GM12891 (cell line): Measurements from ENCODE around the gene ATP1A2.

Source experiments
- DNase-seq: peaks from one replicate; pipeline ENCODE4 v3.0.0; 2011; ENCODE audit warnings: low spot score; ENCODE audit not compliant: insufficient read length
- FAIRE-seq: peaks from 2 replicates; lab custom pipeline; 2011; peaks lifted over from hg19 to GRCh38; lab: Jason Lieb, UNC
- PAX5 ChIP-seq: IDR thresholded peaks from 2 replicates; pipeline ENCODE4 v1.6.1; 2011; ENCODE audit warnings: low read length, moderate library complexity, mild to moderate bottlenecking; ENCODE audit not compliant: insufficient read depth, severe bottlenecking
- POLR2A ChIP-seq: IDR thresholded peaks from 2 replicates; pipeline ENCODE4 v1.6.1; 2011; ENCODE audit warnings: low read depth, low read length, control low read depth
- POLR2AphosphoS5 ChIP-seq: IDR thresholded peaks from 2 replicates; pipeline ENCODE4 v1.6.1; 2011; ENCODE audit warnings: low read depth, low read length, control low read depth
- POU2F2 ChIP-seq: IDR thresholded peaks from 2 replicates; pipeline ENCODE4 v1.6.1; 2011; ENCODE audit warnings: low read depth, mild to moderate bottlenecking, control low read depth, low read length, moderate library complexity
- SPI1 ChIP-seq: IDR thresholded peaks from 2 replicates; pipeline ENCODE4 v1.6.1; 2011; ENCODE audit warnings: low read depth, low read length, control low read depth
- TAF1 ChIP-seq: IDR thresholded peaks from 2 replicates; pipeline ENCODE4 v1.6.1; 2011; ENCODE audit warnings: low read depth, low read length, control low read depth

ATP1A2 gene

DNA sequence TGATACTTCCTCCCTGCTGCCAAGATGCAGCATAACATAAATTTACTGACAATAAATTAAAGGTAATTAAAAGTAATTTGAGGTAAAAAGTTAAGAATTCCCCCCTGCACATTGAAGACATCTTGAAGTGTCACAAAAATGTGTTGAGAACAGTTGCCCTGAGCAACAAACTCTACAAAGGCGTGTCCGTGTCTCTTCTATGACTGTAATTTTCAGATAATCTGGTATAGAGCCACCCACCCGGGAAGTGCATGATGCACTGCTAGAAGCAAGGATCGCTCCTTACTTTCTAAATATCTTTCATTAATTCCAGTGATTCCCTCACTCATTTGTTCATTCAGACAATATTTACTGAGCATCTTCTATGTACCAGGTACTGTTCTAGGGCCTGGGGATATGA, 63.8 kb downstream of the ATP1A2 start:
- DNase-seq, result no peak
- no peak for TF ChIP-seq POU2F2
- no peak for TF ChIP-seq SPI1
- TF ChIP-seq PAX5, result no peak
- no peak for TF ChIP-seq TAF1
- TF ChIP-seq POLR2AphosphoS5, result no peak
- no peak for TF ChIP-seq POLR2A
- FAIRE-seq, result no peak

DNA sequence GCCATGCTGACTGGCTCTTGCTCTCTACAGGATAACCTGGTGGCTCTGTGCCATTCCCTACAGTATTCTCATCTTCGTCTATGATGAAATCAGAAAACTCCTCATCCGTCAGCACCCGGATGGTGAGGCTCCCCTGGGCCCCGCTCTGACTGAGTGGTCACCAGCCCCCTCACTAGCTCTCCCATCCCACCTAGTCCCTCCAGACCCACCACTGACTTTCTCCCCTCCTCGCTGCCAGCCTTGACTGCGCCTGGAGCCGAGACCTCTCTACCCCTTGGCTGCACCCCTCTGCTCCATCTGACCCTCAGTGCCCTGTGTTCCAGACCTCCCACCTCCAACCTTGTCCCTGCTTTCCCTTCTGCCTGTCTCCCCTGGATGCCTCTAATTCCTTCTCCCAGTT, 70.7 kb downstream of the ATP1A2 start:
- no peak for FAIRE-seq
- no peak for DNase-seq
- TF ChIP-seq PAX5 (no peak), POU2F2 (no peak), TAF1 (no peak), POLR2AphosphoS5 (no peak), POLR2A (no peak)

DNA sequence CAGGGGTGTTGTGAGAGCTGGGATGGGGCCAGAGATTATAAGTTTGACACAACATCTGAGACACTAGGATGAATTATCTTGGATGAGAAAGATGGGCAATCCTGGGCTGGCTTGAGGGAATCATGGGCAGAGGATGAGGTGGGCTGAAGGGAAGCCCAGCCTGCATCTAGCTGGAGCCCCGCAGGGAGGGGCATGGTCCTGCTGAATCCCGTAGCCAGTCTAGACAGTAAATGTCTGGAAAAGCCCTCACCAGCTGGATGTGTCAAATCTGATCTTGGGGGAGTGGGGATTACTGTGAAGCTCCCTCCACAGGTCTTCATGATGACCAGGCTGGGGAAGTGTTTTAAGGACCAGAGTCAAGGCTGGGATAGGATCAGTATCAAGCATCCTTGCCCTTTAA, 71.2 kb downstream of the ATP1A2 start:
- no peak for TF ChIP-seq SPI1
- TF ChIP-seq POLR2A, result no peak
- FAIRE-seq (no peak), DNase-seq (no peak)

DNA sequence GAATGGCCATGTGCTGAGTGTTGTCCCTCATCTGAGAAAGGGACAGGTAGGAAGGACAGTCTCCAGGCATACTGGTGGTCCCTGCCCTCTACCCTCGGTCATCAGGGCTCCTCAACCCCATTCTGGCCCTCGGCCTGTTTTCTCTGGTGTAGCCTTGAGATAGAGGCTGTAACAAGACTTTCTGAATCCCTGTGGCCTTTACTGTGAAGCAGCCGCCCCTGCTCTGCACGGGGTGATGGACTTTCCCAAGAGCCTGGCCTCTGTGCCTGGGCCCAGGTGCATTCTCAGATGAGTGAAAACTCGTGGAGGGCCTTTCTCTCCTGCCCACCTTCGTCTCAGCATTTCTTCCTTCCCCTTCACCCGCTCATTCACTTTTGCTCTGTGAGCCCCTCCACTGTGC, 71.8 kb downstream of the ATP1A2 start:
- no peak for FAIRE-seq
- no peak for TF ChIP-seq POLR2A
- no peak for TF ChIP-seq SPI1
- TF ChIP-seq PAX5, result no peak
- no peak for TF ChIP-seq POU2F2
- TF ChIP-seq TAF1, result no peak
- no peak for TF ChIP-seq POLR2AphosphoS5
- DNase-seq, result no peak

DNA sequence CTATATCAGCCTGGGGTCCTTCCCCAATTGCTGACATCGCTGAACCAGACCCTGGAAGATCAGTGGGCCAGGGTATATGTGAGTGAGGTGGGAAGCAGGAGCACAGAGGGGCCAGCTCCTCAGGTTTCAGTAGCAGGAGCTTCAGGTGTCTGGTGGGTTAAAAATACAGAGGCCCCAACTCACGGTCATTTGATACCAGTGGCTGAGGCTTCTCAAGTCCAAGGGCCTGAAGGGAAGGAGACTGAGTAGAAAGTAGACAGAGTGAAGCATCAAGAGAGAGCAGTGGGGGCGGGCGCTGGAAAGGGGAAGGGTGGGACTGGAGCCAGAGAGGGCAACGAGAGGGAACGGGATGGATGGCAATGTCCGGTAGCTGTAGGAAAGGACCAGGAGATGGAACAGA, 72.8 kb downstream of the ATP1A2 start:
- FAIRE-seq (no peak), DNase-seq (no peak)
- TF ChIP-seq SPI1, result no peak
- no peak for TF ChIP-seq POU2F2
- no peak for TF ChIP-seq PAX5
- TF ChIP-seq TAF1, result no peak
- TF ChIP-seq POLR2A, result no peak
- TF ChIP-seq POLR2AphosphoS5, result no peak

DNA sequence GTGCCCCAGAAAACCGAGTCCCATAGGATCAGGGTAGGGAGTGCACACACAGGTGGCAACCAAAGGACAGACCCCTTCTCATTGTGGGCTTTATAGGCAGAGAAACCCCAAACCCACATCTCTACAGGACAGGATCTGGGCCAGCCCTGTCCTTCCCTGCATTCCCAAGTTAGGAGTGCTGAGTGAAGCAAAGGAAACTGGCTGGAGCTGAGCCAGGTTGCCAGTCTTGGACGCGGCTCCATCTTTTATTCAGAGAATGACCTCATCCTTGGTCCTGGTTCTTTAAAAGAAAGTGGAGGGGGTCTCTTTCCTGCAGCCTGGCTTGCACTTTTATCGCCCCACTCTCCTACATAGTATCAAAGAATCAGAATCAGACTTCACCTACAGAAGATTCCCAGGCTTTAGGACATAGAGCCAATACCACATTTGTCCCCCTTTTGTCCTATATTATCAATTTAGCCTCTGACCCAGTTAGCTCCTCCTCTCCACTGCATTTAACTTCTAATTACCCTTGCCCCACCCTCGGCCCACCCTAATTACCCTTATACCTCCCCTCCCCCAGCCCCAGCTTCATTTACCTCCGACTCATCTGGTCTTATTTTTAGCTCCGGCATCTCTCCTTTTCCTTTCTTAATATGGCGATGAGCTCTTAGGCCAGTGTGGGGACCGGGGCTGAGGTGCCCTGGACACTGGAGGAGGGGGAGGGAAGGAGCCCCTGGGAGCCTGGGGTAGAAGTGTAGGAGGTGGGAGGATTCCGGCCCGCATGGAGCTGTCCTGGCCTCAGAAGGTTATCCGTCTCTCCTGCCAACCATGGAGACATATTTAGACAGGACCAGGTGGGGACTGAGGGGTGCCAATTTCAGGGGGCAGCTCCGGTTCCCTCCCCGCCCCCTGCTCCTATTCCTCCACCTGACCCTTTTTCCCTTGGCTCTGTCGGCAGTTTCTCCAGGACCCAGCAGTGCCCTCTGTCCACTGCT, 74.4 kb downstream of the ATP1A2 start, which contains the start of gene CASQ1:
TSS of gene CASQ1 (plus strand) at position 927 of the 977 bp plus-strand sequence. CDS start 177 bp downstream, outside the sequence.
- no peak for TF ChIP-seq PAX5
- FAIRE-seq (no peak), DNase-seq (no peak)

DNA sequence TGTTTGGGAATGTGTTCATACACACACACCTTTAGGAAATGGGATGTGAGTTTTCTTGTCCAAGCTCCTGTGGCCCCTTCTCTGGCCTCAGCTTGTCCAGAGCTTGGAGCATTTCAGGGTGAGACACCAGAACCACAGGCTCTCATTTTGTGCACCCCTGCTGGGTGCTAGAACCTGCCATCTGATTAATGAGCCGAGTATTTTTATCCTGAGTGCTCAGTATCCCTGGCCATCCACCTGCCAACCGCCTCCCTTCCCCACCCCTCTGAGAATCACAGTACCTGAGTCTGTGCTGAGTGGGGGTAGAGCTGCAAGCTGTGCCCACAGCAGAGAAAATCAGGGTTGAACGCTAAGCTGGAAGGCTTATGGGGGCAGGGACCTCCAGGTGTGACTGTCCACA, 76.2 kb downstream of the ATP1A2 start:
- TF ChIP-seq SPI1 (no peak), TAF1 (no peak), POU2F2 (no peak), PAX5 (no peak), POLR2A (no peak), POLR2AphosphoS5 (no peak)
- FAIRE-seq (no peak), DNase-seq (no peak)

DNA sequence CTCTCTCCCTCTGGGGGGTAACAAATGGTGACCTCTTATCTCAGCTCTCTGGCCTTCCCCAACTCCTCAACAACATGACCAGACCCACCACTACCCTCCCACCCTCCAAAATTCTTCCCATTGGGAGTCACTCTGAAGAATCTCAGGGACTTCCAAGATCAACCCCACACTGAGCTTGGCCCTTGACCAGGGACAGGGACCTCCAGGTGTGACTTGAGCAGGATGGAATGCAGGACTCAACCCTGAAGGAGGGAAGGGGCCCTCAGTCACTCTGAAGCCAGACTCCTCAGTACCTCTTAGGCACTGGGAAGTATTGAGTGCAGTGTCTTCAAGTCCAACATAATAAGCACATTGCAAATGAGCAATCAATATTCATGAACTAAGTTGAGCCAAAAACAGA, 76.7 kb downstream of the ATP1A2 start:
- TF ChIP-seq TAF1 (no peak), POLR2A (no peak), SPI1 (no peak), POU2F2 (no peak), POLR2AphosphoS5 (no peak), PAX5 (no peak)

More for the DNA sequence above, 76.7 kb downstream of the ATP1A2 start:
- DNase-seq (no peak), FAIRE-seq (no peak)
